ENCODE data around the gene FBXO42.

Gene FBXO42

GRCh38 chr1:16205891-16206546 lies 146.3 kb downstream of the FBXO42 start:
- no peak for DNase-seq (ENCODE audit: low read depth in 2 of 2)

- DNase-seq (ENCODE audit: low read depth in 2 of 2): no peak
Observed at GRCh38 chr1:16205334-16205671, 147.0 kb downstream of the FBXO42 start.

- peak in 1 of 2 donors; percentile 14 for DNase-seq (ENCODE audit: low read depth in 2 of 2)
Observed at GRCh38 chr1:16204634-16205333, 147.5 kb downstream of the FBXO42 start.

- no peak for DNase-seq (ENCODE audit: low read depth in 2 of 2)
Observed at GRCh38 chr1:16204216-16204615, 148.1 kb downstream of the FBXO42 start.

- DNase-seq (ENCODE audit: low read depth in 2 of 2): no peak
Observed at GRCh38 chr1:16203550-16203949, 148.7 kb downstream of the FBXO42 start.

- no peak for DNase-seq (ENCODE audit: low read depth in 2 of 2)
Observed at GRCh38 chr1:16202281-16203210, 149.7 kb downstream of the FBXO42 start.

- DNase-seq (ENCODE audit: low read depth in 2 of 2): no peak
Observed at GRCh38 chr1:16199700-16200099, 152.6 kb downstream of the FBXO42 start.

- DNase-seq (ENCODE audit: low read depth in 2 of 2): no peak
Observed at GRCh38 chr1:16199157-16199501, 153.2 kb downstream of the FBXO42 start.

- DNase-seq (ENCODE audit: low read depth in 2 of 2): no peak
Observed at GRCh38 chr1:16198444-16199156, 153.7 kb downstream of the FBXO42 start.

- no peak for DNase-seq (ENCODE audit: low read depth in 2 of 2)
Observed at GRCh38 chr1:16196874-16197273, 155.4 kb downstream of the FBXO42 start.
